ENCODE data around the gene USP14.

The USP14 gene

DNA sequence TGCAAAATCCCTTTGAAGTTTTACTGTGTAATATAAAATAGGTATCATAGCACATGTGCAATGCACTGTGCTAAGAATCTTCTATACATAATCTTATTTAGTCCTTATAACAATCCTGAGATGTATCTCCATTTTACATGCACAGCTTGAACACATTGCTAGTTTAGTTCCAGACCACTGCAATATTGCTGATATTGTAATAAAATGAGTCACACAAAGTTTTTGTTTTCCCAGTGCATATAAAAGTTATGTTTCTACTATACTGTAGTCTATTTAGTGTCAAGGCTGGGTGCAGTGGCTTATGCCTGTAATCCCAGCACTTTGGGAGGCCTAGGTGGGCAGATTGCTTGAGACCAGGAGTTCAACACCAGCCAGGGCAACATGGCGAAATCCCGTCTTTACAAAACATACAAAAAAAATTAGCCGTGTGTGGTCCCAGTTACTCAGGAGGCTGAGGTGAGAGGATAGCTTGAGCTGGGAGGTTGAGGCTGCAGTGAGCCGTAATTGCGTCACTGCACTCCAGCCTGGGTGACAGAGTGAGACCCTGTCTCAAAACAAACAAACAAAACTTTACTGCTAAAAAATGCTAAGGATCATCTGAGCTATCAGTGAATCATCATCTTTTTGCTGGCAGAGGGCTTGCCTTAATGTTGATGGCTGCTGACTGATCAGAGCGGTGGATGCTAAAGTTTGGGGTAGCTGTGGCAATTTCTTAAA lies 1.7 kb upstream of the USP14 start:
- TF ChIP-seq, protein P1, sequence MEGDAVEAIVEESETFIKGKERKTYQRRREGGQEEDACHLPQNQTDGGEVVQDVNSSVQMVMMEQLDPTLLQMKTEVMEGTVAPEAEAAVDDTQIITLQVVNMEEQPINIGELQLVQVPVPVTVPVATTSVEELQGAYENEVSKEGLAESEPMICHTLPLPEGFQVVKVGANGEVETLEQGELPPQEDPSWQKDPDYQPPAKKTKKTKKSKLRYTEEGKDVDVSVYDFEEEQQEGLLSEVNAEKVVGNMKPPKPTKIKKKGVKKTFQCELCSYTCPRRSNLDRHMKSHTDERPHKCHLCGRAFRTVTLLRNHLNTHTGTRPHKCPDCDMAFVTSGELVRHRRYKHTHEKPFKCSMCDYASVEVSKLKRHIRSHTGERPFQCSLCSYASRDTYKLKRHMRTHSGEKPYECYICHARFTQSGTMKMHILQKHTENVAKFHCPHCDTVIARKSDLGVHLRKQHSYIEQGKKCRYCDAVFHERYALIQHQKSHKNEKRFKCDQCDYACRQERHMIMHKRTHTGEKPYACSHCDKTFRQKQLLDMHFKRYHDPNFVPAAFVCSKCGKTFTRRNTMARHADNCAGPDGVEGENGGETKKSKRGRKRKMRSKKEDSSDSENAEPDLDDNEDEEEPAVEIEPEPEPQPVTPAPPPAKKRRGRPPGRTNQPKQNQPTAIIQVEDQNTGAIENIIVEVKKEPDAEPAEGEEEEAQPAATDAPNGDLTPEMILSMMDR (IDR thresholded peaks at IDR 0.05; ENCODE audit: low read depth, low read length): no peak
- no peak for DNase-seq (ENCODE audit: low read depth in 2 of 2)
- no peak overlapping the region for H3K4me3 ChIP-seq (replicated peaks in 1 of 2; ENCODE audit: low read depth in 2 of 2, low read length in 2 of 2)

DNA sequence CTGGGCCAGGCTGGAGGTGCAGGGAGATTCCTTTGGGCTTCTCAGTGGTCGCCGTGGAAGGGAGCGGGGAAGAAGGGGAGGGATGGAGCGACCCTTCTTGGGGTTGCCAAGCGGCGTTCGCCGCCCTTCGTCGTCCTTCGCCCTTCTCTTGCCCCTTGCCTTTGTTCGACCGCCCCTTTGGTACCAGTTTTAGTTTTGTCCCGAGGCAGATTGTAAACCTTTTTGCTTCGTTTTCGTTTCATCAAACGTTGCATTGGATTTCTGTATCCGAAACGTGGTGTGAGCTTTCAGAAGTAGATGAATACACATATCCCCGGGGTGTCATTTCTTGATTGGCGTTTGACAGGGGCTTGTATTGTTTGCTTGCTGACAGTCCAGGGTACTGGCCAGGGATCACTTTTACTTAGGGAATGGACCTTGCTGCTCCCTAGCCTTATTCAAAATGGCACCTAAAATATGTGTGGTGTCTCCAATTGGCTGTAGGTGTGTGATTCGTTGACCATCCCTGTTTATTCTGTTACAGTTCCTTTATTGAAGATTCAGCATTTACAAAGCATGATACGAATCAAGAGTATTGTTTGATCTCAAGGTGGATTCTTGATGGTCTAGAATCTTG lies 788 bp downstream of the USP14 start:
- TF ChIP-seq, protein P1 (IDR thresholded peaks at IDR 0.05; ENCODE audit: low read depth, low read length): no peak
- DNase-seq (ENCODE audit: low read depth in 2 of 2): peak; percentile 16 to 31
- peak overlapping the region; percentile 86 to 96 for H3K4me3 ChIP-seq (replicated peaks in 1 of 2; ENCODE audit: low read depth in 2 of 2, low read length in 2 of 2)

DNA sequence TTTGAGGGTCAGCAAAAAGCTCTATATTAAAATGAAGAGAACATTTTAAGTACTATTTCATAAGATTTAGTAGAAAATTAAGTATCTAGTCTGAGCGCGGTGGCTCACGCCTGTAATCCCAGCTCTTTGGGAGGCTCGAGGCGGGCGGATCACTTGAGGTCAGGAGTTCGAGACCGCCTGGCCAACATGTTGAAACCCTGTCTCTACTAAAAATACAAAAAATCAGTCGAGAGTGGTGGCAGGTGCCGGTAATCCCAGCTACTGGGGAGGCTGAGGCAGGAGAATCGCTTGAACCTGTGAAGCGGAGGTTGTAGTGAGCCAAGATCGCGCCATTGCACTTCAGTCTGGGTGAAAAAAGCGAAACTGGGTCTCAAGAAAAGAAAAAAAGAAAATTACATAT lies 1.6 kb downstream of the USP14 start:
- TF ChIP-seq, protein P1 (IDR thresholded peaks at IDR 0.05; ENCODE audit: low read depth, low read length): no peak
- H3K4me3 ChIP-seq (replicated peaks in 1 of 2; ENCODE audit: low read depth in 2 of 2, low read length in 2 of 2): peak overlapping the region in 1 of 2 donors; percentile 96
- no peak for DNase-seq (ENCODE audit: low read depth in 2 of 2)

DNA sequence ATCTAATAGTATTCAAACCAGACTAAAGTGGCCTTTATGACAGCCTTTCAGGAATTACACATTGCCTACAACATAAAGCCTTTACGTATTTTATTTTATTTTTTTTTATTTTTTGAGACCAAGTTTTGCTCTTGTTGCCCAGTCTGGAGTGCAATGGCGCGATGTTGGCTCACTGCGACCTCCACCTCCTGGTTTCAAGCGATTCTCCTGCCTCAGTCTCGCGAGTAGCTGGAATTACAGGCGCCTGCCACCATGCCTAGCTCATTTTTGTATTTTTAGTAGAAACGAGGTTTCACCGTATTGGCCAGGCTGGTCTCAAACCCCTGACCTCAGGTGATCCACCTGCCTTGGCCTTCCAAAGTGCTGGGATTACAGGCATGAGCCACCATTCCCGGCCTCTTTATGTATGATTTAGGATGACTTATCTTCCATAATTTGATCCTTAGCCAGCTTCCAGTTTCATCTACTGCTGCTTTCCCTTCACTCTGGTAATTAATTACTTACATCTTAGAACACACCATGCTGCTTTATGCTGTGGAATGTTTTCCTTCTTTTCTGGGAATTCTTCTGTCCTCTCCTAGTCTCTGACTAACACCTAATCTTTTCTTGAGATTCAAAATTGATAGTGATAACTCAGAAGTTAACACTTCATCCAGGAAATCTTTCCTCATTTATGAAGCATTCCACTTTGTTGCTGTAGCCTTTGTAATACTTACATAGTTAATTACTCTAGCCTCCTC lies 2.6 kb downstream of the USP14 start:
- no peak for DNase-seq (ENCODE audit: low read depth in 2 of 2)
- no peak overlapping the region for H3K4me3 ChIP-seq (replicated peaks in 1 of 2; ENCODE audit: low read depth in 2 of 2, low read length in 2 of 2)
- TF ChIP-seq, protein P1 (IDR thresholded peaks at IDR 0.05; ENCODE audit: low read depth, low read length): no peak

DNA sequence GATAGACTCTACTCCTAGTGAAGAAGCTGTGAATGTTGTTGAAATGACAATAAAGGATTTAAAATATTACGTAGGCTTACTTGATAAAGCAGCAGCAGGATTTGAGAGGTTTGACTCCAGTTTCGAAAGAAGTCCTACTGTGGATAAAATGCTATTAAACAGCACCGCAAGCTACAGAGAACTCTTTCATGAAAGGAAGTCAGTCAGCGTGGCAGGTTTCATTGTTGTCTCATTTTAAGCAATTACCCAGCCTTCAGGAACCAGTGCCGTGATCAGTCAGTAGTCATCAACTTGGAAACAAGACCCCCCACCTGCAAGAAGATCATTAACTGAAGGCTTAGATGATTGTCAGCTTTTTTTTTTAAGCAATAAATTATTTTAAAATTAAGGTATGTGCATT lies 14.0 kb downstream of the USP14 start:
- TF ChIP-seq, protein P1 (IDR thresholded peaks at IDR 0.05; ENCODE audit: low read depth, low read length): no peak
- DNase-seq (ENCODE audit: low read depth in 2 of 2): no peak
- no peak overlapping the region for H3K4me3 ChIP-seq (replicated peaks in 1 of 2; ENCODE audit: low read depth in 2 of 2, low read length in 2 of 2)

DNA sequence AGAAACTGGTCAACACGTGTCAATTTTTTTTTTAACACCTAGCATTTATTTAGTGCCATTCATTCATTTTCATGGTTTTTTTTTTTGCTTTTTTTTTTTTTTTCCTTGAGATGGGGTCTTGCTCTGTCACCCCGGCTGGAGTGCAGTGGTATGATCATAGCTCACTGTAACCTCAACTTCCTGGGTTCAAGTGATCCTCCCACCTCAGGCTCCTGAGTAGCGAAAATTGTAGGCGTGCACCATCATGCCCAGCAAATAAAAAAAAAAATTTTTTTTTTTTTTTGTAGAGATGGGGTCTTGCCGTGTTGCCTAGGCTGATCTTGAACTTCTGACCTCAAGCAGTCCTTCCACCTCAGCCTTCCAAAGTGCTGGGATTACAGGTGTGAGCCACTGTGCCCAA lies 21.1 kb downstream of the USP14 start:
- no peak for DNase-seq (ENCODE audit: low read depth in 2 of 2)
- TF ChIP-seq, protein P1 (IDR thresholded peaks at IDR 0.05; ENCODE audit: low read depth, low read length): no peak
- no peak overlapping the region for H3K4me3 ChIP-seq (replicated peaks in 1 of 2; ENCODE audit: low read depth in 2 of 2, low read length in 2 of 2)
